Measurements from ENCODE around the gene CAMK1G.
A peak's percentile ranks its signal among the peaks of the same experiment; 100 is the strongest.

Gene CAMK1G

DNA sequence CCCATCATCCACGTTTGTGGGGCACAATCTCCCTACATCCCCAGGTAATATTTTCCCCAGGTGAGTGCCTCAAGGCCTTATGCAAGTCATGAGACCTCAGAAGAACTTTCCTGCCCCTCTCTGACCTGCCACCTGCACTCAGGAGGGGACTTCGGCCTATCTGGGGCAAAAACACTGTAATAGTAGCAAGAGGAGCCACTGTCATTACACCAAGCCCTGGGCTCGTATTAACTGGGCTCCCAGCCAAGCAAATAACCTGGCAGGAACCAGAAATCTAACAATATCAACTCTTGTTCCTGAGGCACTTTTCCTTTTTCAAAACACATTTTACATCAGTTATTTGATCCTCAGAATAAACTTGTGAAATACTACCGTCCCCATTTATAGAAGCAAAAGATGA is 37.8 kb downstream of the CAMK1G start:
- DNase-seq: no peak

DNA sequence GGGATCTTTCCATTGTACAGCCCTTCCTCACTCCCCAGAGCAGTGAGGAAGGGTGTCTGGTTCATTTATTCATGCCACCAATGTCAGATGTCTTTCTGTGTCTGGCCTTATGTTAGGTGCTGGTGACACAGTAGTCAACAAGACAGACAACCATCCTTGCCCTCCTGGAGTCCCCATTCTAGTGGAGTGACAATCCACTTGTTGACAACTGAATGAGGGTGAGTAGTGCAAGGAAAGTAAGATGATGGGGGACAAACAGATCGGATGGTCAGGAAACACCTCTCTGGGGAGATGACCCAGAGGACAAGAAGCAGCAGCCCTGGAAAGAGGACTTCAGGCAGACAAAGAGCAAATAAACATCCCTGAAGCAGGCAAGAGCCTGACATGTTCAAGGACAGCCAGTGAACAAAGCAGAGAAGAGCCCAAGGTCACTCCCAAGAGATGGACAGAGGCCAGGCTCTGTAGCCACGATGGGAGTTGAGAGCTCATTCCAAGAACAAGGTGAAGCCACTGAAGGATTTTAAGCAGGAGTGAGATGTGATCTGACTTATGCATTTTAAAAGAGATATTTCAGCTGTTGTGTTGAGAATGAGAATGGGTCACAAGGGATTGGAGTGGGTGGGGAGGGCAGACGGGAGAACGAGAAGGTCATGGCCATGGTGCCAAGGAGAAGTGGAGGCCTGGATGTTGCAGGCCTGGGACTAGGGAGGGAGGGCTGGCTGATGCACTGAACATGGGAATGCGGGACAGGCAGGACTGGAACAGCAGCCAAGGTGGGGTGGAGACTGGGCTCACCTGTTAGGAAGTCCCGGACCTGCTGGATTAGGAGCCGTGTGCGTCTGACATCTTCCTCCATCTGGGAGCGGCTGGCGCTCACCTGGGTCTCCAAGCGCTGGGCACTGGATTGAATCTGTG is 38.5 kb downstream of the CAMK1G start:
- no peak for DNase-seq

- DNase-seq: no peak
Measured at GRCh38 chr1:209622841-209623829, 39.6 kb downstream of the CAMK1G start.

GRCh38 chr1:209624558-209625549 is 41.3 kb downstream of the CAMK1G start:
- DNase-seq: no peak

- DNase-seq: no peak
Measured at GRCh38 chr1:209625791-209626285, 42.3 kb downstream of the CAMK1G start.

DNA sequence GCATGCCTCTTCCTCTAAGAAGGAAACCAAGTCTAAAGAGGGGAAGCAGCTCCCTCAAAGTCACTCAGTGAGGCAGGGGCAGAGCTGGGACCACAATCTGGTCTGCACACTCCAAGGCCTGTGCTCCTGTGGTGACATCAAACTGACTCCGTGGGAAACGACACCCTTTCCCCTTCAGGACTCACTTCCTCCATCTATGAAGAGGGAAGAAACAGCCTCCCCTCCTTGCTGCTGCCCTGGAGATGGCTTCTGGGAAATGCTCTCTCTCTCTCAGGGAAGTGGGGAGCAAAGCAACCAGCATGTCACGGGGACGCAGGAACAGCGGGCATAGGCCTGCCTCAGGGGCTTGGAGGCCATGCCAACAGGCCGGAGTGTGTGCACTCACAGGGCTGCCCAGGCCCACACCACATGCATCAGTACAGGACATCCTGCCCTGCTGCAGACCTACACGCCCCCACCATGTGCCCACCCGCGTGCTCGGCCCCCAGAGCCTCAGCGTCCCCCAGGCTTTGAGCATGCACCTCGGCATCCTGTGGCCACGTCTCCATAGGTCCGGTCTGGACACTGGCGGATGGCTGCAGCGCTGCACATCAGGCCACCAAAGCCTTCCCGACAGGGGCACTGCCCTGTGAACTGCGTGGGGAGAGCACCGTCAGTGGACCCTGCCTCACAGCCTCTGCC is 43.0 kb downstream of the CAMK1G start:
- no peak for DNase-seq

DNA sequence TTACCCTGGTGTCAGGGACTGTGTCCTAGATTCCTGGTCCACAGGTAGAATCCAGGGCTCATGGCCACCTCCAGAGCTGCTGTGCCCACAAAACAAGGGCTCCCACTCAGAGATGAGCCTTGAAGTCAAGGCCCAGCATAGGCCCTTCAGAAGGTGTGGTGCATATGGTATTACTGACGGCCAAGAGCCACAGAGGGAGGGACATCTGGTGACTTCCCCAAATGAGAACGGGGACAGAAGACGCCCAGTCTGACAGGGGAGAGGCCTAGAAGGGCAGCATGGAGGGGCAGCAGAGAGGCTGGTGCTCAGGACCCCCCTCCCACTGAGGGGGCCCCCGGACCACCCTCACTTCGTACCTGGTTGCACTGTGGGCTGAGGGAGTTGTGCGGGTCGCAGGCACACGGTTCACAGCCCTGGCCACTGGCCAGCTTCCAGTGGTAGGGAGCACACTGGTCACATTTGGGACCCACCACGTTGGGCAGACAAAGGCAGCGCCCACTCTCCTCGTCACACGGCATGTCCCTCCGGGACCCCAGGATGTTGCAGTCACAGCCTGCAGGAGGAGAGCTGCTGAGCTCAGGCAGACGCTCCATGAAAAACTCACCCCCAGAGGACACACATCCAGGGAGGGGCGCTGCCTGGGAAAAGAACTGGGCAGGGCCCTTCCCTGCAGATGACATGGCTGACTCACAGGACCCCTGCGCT is 43.7 kb downstream of the CAMK1G start:
- DNase-seq: no peak

- DNase-seq: peak; percentile 91 to 95
Measured at GRCh38 chr1:209627732-209628196, 44.2 kb downstream of the CAMK1G start.

- no peak for DNase-seq
Measured at GRCh38 chr1:209628618-209629299, 45.2 kb downstream of the CAMK1G start.

- DNase-seq: no peak
Measured at GRCh38 chr1:209629621-209630382, 46.3 kb downstream of the CAMK1G start.

GRCh38 chr1:209630383-209631225 is 47.1 kb downstream of the CAMK1G start:
- no peak for DNase-seq

DNA sequence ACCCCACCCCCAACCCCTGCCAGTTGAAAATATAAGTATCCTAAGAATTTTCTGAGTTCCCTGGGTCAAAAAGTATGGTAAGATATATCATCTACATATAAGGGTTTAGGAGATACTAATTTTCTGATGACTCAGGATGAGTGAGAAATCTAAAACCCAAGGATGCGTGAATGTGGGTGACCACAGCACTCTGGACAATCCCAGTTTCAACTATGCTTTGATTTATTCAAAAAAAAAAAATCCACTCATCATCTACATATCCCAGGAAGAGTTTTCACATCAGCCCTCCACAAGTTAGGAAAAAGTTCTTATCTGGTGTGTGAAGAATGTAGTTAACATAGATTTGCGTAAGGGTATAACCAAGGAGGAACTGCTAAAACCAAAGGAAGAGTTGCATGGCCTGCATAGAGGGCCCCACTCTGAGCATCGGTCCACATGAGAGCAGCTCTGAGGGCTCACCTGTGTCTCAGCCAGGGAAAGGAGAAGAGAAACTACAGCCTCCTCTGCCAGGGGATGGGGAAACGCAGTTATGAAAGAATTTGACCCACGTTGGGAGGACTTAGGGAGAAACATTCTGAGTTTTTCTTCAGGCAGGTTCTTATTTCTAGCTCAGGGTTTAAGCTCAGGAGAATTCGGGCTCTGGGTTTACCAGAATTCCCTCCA is 50.0 kb downstream of the CAMK1G start:
- no peak for DNase-seq

DNA sequence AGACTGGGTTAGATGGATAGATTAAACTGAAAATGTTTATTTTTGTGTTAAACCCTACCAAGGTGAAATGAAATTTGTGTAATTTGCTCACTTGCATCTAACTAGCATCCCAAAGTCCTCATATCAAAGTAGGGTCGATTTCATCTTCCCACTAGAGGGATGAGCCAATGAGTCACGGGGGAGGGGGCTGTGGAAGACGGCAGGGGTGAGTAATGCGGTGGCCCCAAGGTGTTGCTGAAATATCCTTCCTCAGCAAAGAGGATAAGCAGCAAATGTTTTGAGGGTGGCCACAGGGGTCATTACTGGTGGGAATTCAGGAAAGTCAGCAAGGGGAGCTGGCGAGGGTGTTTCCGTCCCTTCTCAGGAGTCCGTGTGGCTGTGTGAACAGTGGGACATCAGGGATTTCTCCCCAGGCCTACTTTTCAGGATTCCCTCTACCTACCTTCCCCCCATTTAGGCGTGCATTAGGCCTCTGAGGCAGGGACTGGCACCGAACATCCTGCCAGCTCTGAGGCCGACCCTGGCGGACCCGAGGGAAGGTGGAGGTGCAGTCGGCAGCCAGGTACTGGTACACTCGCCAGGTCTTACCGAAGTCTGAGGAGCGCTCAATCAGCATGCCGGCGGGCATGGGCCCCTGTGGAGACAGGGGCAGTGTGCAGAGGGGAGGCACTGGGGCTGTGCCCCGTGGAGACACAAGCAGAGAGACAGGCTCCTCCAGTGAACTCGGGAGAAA is 50.7 kb downstream of the CAMK1G start:
- no peak for DNase-seq

DNA sequence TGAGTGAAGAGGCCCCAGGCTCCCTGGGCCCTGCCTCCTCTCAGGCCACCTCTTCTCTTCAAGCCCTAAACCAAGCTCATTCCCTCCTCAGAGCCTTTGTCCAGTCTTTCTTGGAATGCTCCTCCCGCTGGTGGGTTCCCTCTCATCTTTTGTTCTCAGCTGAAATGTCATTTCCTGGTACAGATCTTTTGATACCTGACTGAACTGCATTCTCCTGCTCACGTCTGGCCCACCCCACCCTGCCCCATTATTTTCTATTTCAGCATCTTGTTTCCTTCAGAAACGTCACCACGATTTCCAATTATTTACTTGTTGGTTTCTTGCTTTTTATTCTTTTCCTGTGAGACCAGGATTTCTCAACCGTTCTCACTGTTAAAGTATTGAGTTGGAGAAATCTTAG is 52.3 kb downstream of the CAMK1G start:
- DNase-seq: no peak

- DNase-seq: no peak
Measured at GRCh38 chr1:209641832-209642172, 58.3 kb downstream of the CAMK1G start.

DNA sequence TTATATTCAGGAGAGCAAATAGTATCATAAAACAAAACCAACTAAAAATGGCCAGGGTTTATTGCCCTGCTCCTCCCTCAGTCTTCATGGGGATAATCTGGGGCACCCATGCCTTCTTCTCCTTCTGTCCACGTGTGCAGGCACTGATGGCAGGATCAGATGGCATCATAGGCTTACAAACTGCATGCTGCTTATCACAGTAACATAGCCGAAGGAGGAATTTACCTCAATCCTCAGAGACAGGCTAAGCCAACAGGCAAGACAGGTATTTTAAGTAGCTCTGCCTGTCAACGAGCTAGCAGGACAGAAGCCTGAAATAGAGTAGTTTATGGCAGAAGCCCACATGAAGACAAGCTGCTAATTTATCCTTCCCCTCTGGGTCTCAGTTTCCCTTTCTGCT is 59.3 kb downstream of the CAMK1G start:
- no peak for DNase-seq
